ENCODE measurements around the gene TMOD3.

The TMOD3 gene

DNA sequence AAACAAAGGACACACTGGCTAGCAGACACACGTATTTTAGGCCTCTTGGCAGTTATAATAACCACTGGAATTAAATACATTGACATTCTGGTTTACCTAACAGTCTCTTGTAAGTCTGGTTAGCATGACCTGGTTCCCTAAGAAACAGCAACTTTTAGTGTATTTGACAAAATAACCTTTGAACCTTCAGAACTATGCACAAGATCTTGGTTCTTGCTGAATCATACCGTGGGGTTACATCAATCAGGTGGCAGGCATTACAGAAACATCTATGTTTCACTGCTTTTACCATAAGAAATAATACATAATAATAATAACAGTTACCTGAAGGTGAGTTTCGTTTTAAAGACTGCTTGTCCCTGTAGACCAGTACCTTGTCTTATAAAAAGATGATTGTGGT lies 123.4 kb downstream of the TMOD3 start:
- TF ChIP-seq CTCF (IDR thresholded peaks at IDR 0.05) = no peak

- no peak for TF ChIP-seq CTCF (IDR thresholded peaks at IDR 0.05)
Measured at GRCh38 chr15:51955504-51955903, 126.1 kb downstream of the TMOD3 start.

Data from LNCAP (cell line).